ENCODE measurements around the gene CCSER1. TPM values are rescaled to one million over a fixed set of nuclear protein-coding genes. Genes with fewer than 3 reads are reported as not detected.

CCSER1 gene
- total and polyA plus RNA-seq, 2 of the 8 experiments (the other 6 are each of a cell fraction or from before 2014, with no cell fraction given), result 0.26 to 0.84 TPM

DNA sequence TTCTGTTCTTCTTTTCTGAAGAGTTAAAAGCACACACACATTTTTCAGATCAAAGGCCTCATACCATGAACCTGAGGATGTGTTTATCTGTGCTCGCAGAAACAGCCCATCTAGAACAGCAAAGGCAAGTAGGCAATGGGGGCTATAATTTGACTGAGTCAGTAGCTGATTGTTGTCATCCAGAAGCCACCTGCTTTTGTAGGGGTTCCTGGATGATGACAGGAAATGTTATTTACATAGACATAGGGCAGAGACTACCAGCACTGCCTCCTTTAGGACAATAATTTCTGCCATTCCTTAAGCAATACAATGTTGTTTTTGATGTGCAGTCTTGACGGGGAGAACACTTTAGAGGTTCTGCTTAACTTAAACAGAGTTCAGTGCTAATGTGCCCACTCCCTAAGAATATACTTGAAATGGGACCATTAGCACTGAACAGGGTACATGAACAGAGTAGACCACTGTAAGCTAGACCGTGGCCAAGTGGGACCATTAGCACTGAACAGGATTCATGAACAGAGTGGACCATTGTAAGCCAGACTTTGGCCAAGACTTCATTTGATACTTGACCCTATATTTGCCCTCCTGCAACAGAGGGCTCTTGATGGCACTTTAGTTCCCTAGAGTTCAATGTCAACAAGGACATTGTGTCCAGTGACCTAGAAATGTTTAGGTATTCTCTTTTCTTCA, 42.8 kb upstream of the CCSER1 start:
- ChIA-PET CTCF (ENCODE audit: partially characterized antibody) (no interaction called here), POLR2A (ENCODE audit: partially characterized antibody) (no interaction called here)
- Histone ChIP-seq H4K5ac (ENCODE audit: insufficient read length, low read depth, low read length) (no peak overlapping the region), H3K79me1 (ENCODE audit: low read depth, low read length) (no peaks in the 10 kb centered on the region), H2BK20ac (ENCODE audit: low read length) (no peak overlapping the region), H2BK12ac (ENCODE audit: low read depth, low read length) (no peak overlapping the region), H3K27me3 (replicated peaks in 1 of 4; ENCODE audit: control insufficient read depth in 3 of 4, extremely low read depth in 1 of 4, insufficient read depth in 3 of 4, low read length in 3 of 4) (no peaks in the 10 kb centered on the region), H3K9me3 (ENCODE audit: insufficient read depth in 2 of 2, low read depth in 1 of 2, low read length in 1 of 2) (no peaks in the 10 kb centered on the region), H4K91ac (replicated peaks; ENCODE audit: insufficient read length, low read length) (no peak overlapping the region), H3K79me2 (ENCODE audit: control insufficient read depth in 1 of 2, insufficient read depth in 2 of 2, low read length in 2 of 2) (no peaks in the 10 kb centered on the region), H2BK120ac (replicated peaks; ENCODE audit: low read depth, low read length) (no peak overlapping the region), H3K4me2 (ENCODE audit: insufficient read depth in 1 of 2, low read depth in 2 of 2, low read length in 2 of 2) (no peak overlapping the region), H2BK5ac (ENCODE audit: low read depth, low read length) (no peak overlapping the region), H3K56ac (replicated peaks; ENCODE audit: insufficient read length, low read depth, low read length) (no peak overlapping the region), H4K20me1 (replicated peaks in 1 of 2; ENCODE audit: control insufficient read depth in 1 of 2, insufficient read depth in 2 of 2, low read length in 2 of 2) (no peaks in the 10 kb centered on the region), H3K27ac (ENCODE audit: low read depth, low read length) (no peak overlapping the region), H3K23ac (ENCODE audit: insufficient read length) (no peak overlapping the region), H3K18ac (ENCODE audit: extremely low read depth, low read length) (no peak overlapping the region), H3K4ac (replicated peaks; ENCODE audit: insufficient read length, low read depth, low read length) (no peak overlapping the region), H2AK5ac (ENCODE audit: low read depth, low read length) (no peak overlapping the region), H3K4me1 (replicated peaks in 1 of 4; ENCODE audit: control insufficient read depth in 3 of 4, insufficient read depth in 4 of 4, low read length in 3 of 4) (peaks cover 0 to 5% (median 0%) of the 10 kb centered on the region in 4 experiments; a peak in 1 of 7 replicates), H3K14ac (ENCODE audit: insufficient read length) (no peak overlapping the region), H3K9ac (replicated peaks in 1 of 4; ENCODE audit: extremely low read depth in 1 of 4, low read depth in 3 of 4, low read length in 3 of 4) (no peak overlapping the region), H3K4me3 (ENCODE audit: extremely low read depth in 1 of 4, insufficient read depth in 2 of 4, low read depth in 3 of 4, low read length in 4 of 4) (no peak overlapping the region), H2BK15ac (ENCODE audit: low read length) (no peak overlapping the region), H4K8ac (ENCODE audit: extremely low read depth, insufficient read depth, low read length) (no peak overlapping the region), H2AFZ (ENCODE audit: low read length) (no peak overlapping the region), H3K36me3 (ENCODE audit: control insufficient read depth in 2 of 4, insufficient read depth in 4 of 4, low read length in 3 of 4) (no peaks in the 10 kb centered on the region), H3K23me2 (ENCODE audit: low read depth, low read length) (no peaks in the 10 kb centered on the region)
- WGBS, 2 experiments (ENCODE audit: extremely low coverage in 1 of 2, insufficient coverage in 1 of 2, insufficient read length in 1 of 2, insufficient replicate concordance in 2 of 2, low coverage in 1 of 2, low lambda C conversion rate in 2 of 2, missing lambda C conversion rate in 1 of 2), result 93% methylated on average over 3 of the region's 3 CpGs; no CpG with 5 or more reads in 1 of the 2 experiments
- DNase-seq (ENCODE audit: low read depth in 1 of 2, low spot score in 2 of 2), result no peak
- FAIRE-seq, result no peak
- no peak for TF ChIP-seq CEBPB (IDR thresholded peaks at IDR 0.05; ENCODE audit: low read depth, low read length)
